GM04503 (cell line): ENCODE data around the gene HOXA9.

Source experiments
- DNase-seq: peaks from one replicate; pipeline ENCODE4 v3.0.0-alpha.2; 2012; ENCODE audit warnings: low read depth

HOXA9 gene

GRCh38 chr7:27112955-27113949, 52.1 kb downstream of the HOXA9 start:
- DNase-seq, result no peak
